Stimulated activated CD8-positive, alpha-beta memory T cell treated with anti-CD3 and anti-CD28 coated beads, Interleukin-4, amount 100 ng/mL, for 48 hours (primary cell): ENCODE measurements around the gene MS4A5.

Source experiments
- DNase-seq: peaks from one replicate; pipeline ENCODE4 v3.0.0-alpha.2; 2020

MS4A5 gene

GRCh38 chr11:60485987-60486386 lies 56.6 kb downstream of the MS4A5 start:
- DNase-seq: no peak

- no peak for DNase-seq
Observed at GRCh38 chr11:60492488-60493009, 63.2 kb downstream of the MS4A5 start, which contains the start of gene MS4A12. TSS of gene MS4A12 (plus strand) at chr11:60492778. CDS start at chr11:60497319, 4,541 bp downstream.

GRCh38 chr11:60493454-60493853 lies 64.1 kb downstream of the MS4A5 start:
- no peak for DNase-seq
